Thymus (tissue), 11 donors: ENCODE measurements around the gene PRKRIP1. TPM values are rescaled to one million over a fixed set of nuclear protein-coding genes. Genes with fewer than 3 reads are reported as not detected.
"Not testable (repeated sequence)": the region's sequence is repeated elsewhere in the genome, so short reads cannot be mapped to it uniquely, and the experiment has no call there.

Experiments
- DNase-seq, 9 donors: peaks; one replicate each; pipeline ENCODE4 v3.0.0-alpha.2; 2013; ENCODE audit warnings: low spot score in 9 of 9, low read depth in 6 of 9, missing footprints in 1 of 9
- H3K27ac ChIP-seq, 2 donors: one replicate each; pipeline ENCODE4 v1.5.1; 2013; ENCODE audit warnings: control low read depth in 1 of 2, low read depth in 1 of 2, low read length in 1 of 2, mild to moderate bottlenecking in 1 of 2, moderate library complexity in 1 of 2
- H3K27me3 ChIP-seq, 2 donors: one replicate each; pipeline ENCODE4 v1.5.1; 2013; ENCODE audit warnings: low read length in 1 of 2; ENCODE audit not compliant: control insufficient read depth in 2 of 2, insufficient read depth in 1 of 2
- H3K36me3 ChIP-seq, 2 donors: one replicate each; pipeline ENCODE4 v1.5.1; 2013; ENCODE audit warnings: low read length in 1 of 2, mild to moderate bottlenecking in 1 of 2, moderate library complexity in 1 of 2; ENCODE audit not compliant: control insufficient read depth in 2 of 2, insufficient read depth in 2 of 2
- H3K4me1 ChIP-seq, 2 donors: one replicate each; pipeline ENCODE4 v1.5.1; 2013; ENCODE audit warnings: low read length in 2 of 2; ENCODE audit not compliant: control insufficient read depth in 2 of 2, insufficient read depth in 2 of 2
- H3K4me3 ChIP-seq, 2 donors: one replicate each; pipeline ENCODE4 v1.5.1; 2013; ENCODE audit warnings: low read length in 2 of 2, control low read depth in 1 of 2, mild to moderate bottlenecking in 1 of 2
- H3K9me3 ChIP-seq, 2 donors: one replicate each; pipeline ENCODE4 v1.5.1; 2013; ENCODE audit warnings: low read length in 1 of 2, mild to moderate bottlenecking in 1 of 2; ENCODE audit not compliant: control insufficient read depth in 2 of 2, insufficient read depth in 1 of 2
- WGBS: extraction: QIAGEN DNeasy Blood & Tissue Kit; methylation state at CpG from one replicate; pipeline ENCODE4 v1.1.7; 2013; 5-methylcytosine and 5-hydroxymethylcytosine counted together
- polyA plus RNA-seq: library from polyadenylated mRNA; stranded (reverse); fragments of 200-250 nt; gene quantifications from one replicate; pipeline ENCODE4 v1.2.3, GENCODE V29; 2013
- total RNA-seq: library from RNA; stranded (reverse); fragments of 120-200 nt; gene quantifications from one replicate; pipeline ENCODE4 v1.2.4, GENCODE V29; 2013
- donor health status: healthy.

PRKRIP1 gene
- total and polyA plus RNA-seq, 2 donors, result 19.4 to 54.4 TPM

GRCh38 chr7:102473271-102473991 is 77.3 kb downstream of the PRKRIP1 start:
- Histone ChIP-seq H3K27me3 (no peaks in the 10 kb centered on the region), H3K4me1 (no peaks in the 10 kb centered on the region), H3K4me3 (no peak overlapping the region), H3K9me3 (no peaks in the 10 kb centered on the region), H3K36me3 (peaks cover 36 to 38% of the 10 kb centered on the region in 2 donors), H3K27ac (no peak overlapping the region)
- 95% methylated on average over 23 of the region's 23 CpGs for whole genome bisulfite sequencing
- no peak for DNase-seq

GRCh38 chr7:102474116-102474515 is 78.0 kb downstream of the PRKRIP1 start:
- H3K27ac ChIP-seq, H3K9me3 ChIP-seq, H3K4me3 ChIP-seq, H3K4me1 ChIP-seq, DNase-seq, H3K27me3 ChIP-seq: not testable (repeated sequence)
- WGBS, result 98% methylated on average over 13 of the region's 14 CpGs
- H3K36me3 ChIP-seq, result peaks cover 32 to 33% of the 10 kb centered on the region in 2 donors

DNA sequence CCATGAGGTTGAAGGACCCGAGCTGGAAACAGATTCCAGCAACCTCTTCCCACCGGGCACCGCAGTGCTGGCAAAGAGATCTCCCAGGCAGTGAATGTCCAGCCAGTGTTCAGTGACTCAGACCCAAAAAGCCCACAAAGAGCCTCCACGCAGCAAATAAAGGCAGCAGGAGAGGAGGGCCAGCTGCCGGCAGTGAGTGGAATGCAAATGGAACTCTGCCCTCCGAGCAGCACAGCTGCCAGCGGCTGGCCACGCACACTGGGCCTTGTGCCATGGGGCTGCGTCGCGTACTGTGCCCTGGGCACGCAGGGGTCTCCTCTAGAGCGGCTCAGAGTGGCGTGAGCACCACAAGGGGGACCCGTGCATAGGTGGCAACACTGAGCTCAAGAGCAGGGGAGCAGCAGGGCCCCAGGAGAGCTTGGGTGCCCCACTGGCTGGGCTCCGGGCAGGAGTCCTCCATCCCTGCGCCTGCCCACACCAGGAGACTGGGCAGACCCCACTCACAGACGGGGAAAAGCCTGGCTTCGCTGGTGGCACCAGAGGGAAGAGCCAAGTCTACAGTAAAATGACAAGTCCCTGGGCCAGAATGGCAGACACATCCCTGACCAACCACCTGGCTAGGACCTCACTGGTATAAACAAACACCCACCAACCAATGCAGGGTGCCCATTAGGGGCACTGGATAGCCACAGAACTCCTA is 78.7 kb downstream of the PRKRIP1 start:
- H3K4me1 ChIP-seq, H3K27ac ChIP-seq, H3K4me3 ChIP-seq, H3K27me3 ChIP-seq, H3K9me3 ChIP-seq, DNase-seq: not testable (repeated sequence)
- WGBS, result 90% methylated on average over 14 of the region's 19 CpGs
- peaks cover 26 to 33% of the 10 kb centered on the region in 2 donors for H3K36me3 ChIP-seq

Other genes starting within 250 kb of the PRKRIP1 start
- 0.76 TPM for gene SH2B2, start 109.5 kb upstream of the PRKRIP1 start, total RNA-seq
- gene SH2B2, start 109.5 kb upstream of the PRKRIP1 start, polyA plus RNA-seq, result 3.9 TPM
- not detected for gene SPDYE6, start 39.9 kb upstream of the PRKRIP1 start, total RNA-seq
- 0.16 TPM for gene SPDYE6, start 39.9 kb upstream of the PRKRIP1 start, polyA plus RNA-seq
- gene ORAI2, start 37.2 kb downstream of the PRKRIP1 start, total RNA-seq, result 13.6 TPM
- 11.6 TPM for gene ORAI2, start 37.2 kb downstream of the PRKRIP1 start, polyA plus RNA-seq
- 10.0 TPM for gene ALKBH4, start 68.5 kb downstream of the PRKRIP1 start, total RNA-seq
- gene ALKBH4, start 68.5 kb downstream of the PRKRIP1 start, polyA plus RNA-seq, result 11.4 TPM
- gene LRWD1, start 68.6 kb downstream of the PRKRIP1 start, total RNA-seq, result 16.2 TPM
- gene LRWD1, start 68.6 kb downstream of the PRKRIP1 start, polyA plus RNA-seq, result 19.9 TPM
- 76.0 TPM for gene POLR2J, start 82.6 kb downstream of the PRKRIP1 start, total RNA-seq
- 67.1 TPM for gene POLR2J, start 82.6 kb downstream of the PRKRIP1 start, polyA plus RNA-seq
- 7.2 TPM for gene RASA4B, start 121.4 kb downstream of the PRKRIP1 start, total RNA-seq
- 14.7 TPM for gene RASA4B, start 121.4 kb downstream of the PRKRIP1 start, polyA plus RNA-seq
- gene UPK3BL2, start 147.3 kb downstream of the PRKRIP1 start, total RNA-seq, result 2.8 TPM
- gene UPK3BL2, start 147.3 kb downstream of the PRKRIP1 start, polyA plus RNA-seq, result 28.2 TPM
- gene SPDYE2, start 154.9 kb downstream of the PRKRIP1 start, total RNA-seq, result 0.05 TPM
- gene SPDYE2, start 154.9 kb downstream of the PRKRIP1 start, polyA plus RNA-seq, result 0.05 TPM
- gene POLR2J3, start 176.2 kb downstream of the PRKRIP1 start, total RNA-seq, result 26.3 TPM
- gene POLR2J3, start 176.2 kb downstream of the PRKRIP1 start, polyA plus RNA-seq, result 75.2 TPM
- 13.6 TPM for gene RASA4, start 220.4 kb downstream of the PRKRIP1 start, total RNA-seq
- 42.3 TPM for gene RASA4, start 220.4 kb downstream of the PRKRIP1 start, polyA plus RNA-seq
- 11.5 TPM for gene UPK3BL1, start 246.4 kb downstream of the PRKRIP1 start, total RNA-seq
- gene UPK3BL1, start 246.4 kb downstream of the PRKRIP1 start, polyA plus RNA-seq, result 256 TPM